ENCODE measurements around the gene CFL1. TPM values are rescaled to one million over a fixed set of nuclear protein-coding genes. Genes with fewer than 3 reads are reported as not detected.
"Not testable (repeated sequence)": the region's sequence is repeated elsewhere in the genome, so short reads cannot be mapped to it uniquely, and the experiment has no call there.

The CFL1 gene
- total RNA-seq, 2 donors from 2014 or later, result 365 to 493 TPM

DNA sequence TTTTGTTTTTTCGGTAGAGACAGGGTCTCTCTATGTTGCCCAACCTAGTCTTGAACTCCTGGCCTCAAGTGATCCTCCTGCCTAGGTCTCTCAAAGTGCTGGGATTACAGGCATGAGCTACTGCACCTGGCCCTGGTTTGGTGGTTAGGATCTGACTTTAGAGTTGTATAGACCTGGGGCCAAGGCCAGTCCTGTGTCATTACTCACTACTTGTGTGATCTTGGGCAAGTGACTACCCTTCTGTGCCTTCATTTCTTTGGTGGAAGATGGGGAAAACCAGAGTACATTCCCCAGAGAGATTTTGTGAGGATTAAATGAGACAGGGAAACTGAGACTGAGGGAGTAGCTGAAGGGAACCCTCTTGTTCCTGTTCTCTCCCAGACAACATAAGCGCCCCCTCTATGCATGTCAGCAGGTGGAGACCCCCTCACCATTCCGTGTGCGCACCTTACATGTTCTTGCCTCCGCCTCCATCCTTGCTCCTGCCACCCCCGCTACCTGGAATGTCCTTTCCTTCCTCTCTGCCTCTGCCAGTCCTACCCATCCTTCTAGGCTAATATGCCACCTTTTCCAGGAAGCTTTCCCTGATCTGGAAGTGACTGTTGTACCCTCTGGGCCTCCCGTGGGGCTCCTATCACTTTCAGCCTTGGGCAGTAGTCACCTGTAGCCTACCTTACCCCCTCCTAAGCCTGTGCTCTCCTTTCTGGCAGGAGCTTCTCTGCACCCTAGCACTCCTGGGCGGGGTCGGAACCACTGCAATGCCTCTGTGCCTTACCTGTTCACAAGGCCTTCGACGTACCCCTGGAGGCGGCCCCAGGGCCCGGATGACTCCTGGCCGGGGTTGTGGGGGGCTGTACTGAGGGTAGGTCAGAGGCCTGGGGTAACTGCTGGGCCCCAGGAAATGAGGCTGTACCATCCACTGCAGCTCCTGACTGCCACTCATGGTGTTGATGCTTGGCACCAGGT is 38.3 kb upstream of the CFL1 start:
- Histone ChIP-seq H3K36me3 (no peaks in the 10 kb centered on the region), H3K9me3 (no peaks in the 10 kb centered on the region), H3K27ac (no peak overlapping the region), H3K4me3 (no peak overlapping the region), H3K4me1 (peaks cover 0 to 48% of the 10 kb centered on the region in 2 donors), H3K27me3 (no peaks in the 10 kb centered on the region)
- DNase-seq (ENCODE audit: low spot score), result no peak
- TF ChIP-seq, protein P1, sequence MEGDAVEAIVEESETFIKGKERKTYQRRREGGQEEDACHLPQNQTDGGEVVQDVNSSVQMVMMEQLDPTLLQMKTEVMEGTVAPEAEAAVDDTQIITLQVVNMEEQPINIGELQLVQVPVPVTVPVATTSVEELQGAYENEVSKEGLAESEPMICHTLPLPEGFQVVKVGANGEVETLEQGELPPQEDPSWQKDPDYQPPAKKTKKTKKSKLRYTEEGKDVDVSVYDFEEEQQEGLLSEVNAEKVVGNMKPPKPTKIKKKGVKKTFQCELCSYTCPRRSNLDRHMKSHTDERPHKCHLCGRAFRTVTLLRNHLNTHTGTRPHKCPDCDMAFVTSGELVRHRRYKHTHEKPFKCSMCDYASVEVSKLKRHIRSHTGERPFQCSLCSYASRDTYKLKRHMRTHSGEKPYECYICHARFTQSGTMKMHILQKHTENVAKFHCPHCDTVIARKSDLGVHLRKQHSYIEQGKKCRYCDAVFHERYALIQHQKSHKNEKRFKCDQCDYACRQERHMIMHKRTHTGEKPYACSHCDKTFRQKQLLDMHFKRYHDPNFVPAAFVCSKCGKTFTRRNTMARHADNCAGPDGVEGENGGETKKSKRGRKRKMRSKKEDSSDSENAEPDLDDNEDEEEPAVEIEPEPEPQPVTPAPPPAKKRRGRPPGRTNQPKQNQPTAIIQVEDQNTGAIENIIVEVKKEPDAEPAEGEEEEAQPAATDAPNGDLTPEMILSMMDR (IDR thresholded peaks at IDR 0.05), result no peak

DNA sequence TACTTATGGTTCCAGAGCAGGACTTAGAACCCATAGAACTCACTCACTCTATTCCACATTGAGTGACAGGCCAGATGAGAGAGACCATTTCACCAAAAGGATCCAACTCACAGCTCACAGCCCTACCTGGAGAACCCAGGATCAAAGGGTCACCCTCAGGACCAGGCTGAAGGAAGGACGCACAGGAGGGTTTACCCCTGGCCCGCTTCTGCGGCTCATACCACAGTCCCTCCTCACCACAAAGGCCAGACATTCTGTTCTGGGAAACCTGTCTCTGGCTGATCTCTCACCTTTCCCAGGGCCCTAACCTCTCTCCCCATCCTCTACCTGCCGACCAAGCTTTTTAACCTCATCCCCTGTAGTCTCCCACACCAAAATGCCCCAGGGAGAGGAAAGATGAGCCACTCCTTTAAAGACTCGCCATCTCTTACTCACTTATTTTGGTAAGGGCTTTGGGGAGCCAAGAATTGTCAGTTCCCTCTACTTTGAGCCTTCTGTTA is 37.6 kb upstream of the CFL1 start:
- Histone ChIP-seq H3K9me3 (no peaks in the 10 kb centered on the region), H3K27ac (no peak overlapping the region), H3K36me3 (no peaks in the 10 kb centered on the region), H3K27me3 (no peaks in the 10 kb centered on the region), H3K4me3 (no peak overlapping the region), H3K4me1 (peaks cover 0 to 48% of the 10 kb centered on the region in 2 donors)
- TF ChIP-seq, protein P1 (IDR thresholded peaks at IDR 0.05), result no peak
- no peak for DNase-seq (ENCODE audit: low spot score)

DNA sequence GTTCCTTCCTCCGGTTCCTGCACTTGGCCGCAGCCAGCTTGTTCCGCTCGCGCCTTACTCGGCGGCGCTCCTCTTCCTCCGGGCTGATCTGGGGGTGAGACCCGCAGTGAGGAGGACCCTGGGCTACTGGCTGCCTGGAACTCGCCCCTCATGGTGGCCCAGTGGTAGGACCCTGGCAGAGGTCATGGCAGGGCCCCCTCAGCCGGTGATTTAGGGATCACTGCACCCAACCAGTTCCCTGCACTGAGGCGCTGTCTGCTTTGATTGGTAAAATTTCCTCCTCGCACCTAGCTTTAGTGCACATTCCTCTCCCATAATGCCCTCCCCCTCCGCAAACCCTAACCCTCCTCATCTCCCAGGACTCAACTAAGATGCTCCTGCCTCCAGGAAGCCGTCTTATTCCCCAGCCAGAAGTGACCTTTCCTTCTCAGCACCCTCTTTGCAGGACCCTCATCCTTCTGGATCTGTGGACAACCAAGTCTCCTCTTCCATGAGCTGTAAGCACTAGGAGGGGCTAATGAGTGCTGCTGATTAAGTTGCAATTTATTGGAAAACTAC is 36.1 kb upstream of the CFL1 start:
- TF ChIP-seq, protein P1 (IDR thresholded peaks at IDR 0.05), result no peak
- DNase-seq (ENCODE audit: low spot score), result no peak
- no peaks in the 10 kb centered on the region for H3K9me3 ChIP-seq
- peak overlapping the region; percentile 96 to 100 for H3K27ac ChIP-seq
- H3K36me3 ChIP-seq, result no peaks in the 10 kb centered on the region
- no peaks in the 10 kb centered on the region for H3K27me3 ChIP-seq
- peak overlapping the region in 1 of 2 donors; percentile 73 for H3K4me3 ChIP-seq
- peaks cover 0 to 48% of the 10 kb centered on the region in 2 donors for H3K4me1 ChIP-seq

DNA sequence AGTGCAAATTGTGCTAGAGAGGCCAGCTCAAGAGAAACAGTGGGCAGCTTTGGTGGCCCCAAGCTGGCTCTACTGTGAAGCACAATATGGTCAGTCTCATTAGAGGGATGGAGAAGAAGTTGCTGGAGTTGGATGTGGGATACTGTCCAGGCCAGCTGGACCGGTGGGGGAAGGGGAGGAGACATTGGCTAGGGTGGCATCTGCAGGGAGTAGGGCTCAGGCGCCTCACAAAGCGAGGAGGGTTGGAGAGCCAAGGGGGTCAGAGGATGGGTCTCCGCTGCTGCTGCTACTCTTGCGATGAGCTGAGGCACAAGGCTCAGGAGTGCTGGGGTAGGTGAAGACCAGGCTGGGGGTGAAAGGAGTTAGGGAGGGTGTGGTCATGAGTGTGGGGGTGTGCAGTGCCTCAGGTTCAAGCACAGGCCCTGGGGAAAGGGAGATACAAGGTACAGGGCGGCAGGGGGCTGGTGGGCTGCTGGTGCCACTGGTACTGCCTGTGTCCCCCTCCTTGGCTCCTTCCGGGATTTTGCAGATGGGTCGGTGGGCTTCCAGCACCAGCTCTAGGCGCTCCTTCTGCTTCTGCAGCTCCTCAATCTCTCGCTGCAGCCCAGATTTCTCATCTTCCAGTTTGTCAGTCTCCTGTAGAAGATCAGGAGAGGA is 34.8 kb upstream of the CFL1 start:
- TF ChIP-seq, protein P1 (IDR thresholded peaks at IDR 0.05), result no peak
- no peak for DNase-seq (ENCODE audit: low spot score)
- Histone ChIP-seq H3K27me3 (no peaks in the 10 kb centered on the region), H3K36me3 (no peaks in the 10 kb centered on the region), H3K4me1 (peaks cover 0 to 57% of the 10 kb centered on the region in 2 donors), H3K9me3 (no peaks in the 10 kb centered on the region), H3K4me3 (peak overlapping the region in 1 of 2 donors; percentile 73), H3K27ac (peak overlapping the region; percentile 96 to 100)

DNA sequence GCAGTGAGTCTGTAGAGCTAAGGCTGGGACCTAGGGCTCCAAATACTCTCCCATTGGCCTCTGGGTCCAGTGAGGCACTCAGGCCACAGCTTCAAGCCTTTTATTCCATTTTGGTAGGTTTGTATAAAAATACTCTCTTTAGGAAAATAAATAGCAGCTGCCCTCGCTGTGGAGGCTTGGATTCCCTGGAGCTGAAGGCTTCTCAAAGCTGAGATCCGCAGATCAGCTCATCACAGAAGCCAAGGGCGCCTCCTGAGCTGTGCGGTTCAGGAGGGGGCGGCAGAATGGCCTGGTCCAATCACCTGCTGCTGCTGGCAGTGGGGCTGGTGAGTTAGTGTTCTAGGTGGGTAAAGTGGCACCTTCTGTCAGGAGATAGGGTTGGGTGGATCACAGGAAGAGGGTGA is 34.2 kb upstream of the CFL1 start:
- not testable (repeated sequence) for H3K36me3 ChIP-seq; DNase-seq (ENCODE audit: low spot score); H3K9me3 ChIP-seq; H3K27me3 ChIP-seq
- Histone ChIP-seq H3K4me1 (peaks cover 0 to 64% of the 10 kb centered on the region in 2 donors), H3K4me3 (peak overlapping the region; percentile 73 to 90), H3K27ac (peak overlapping the region; percentile 96 to 100)
